Spinal cord (tissue), 10 donors: ENCODE data around the gene DIS3L2. TPM values are rescaled to one million over a fixed set of nuclear protein-coding genes. Genes with fewer than 3 reads are reported as not detected.
"Not testable (repeated sequence)": the region's sequence is repeated elsewhere in the genome, so short reads cannot be mapped to it uniquely, and the experiment has no call there.

Experiments used
- DNase-seq, 6 donors: peaks; one replicate each; pipeline versions ENCODE4 v3.0.0 to v3.0.0-alpha.2; 2013 to 2015; ENCODE audit warnings: low spot score in 6 of 6, low read depth in 4 of 6
- H3K27ac ChIP-seq: one replicate; pipeline ENCODE4 v1.5.1; 2013; ENCODE audit warnings: low read depth, low read length, control low read depth
- H3K27me3 ChIP-seq: one replicate; pipeline ENCODE4 v1.6.1; 2013; ENCODE audit warnings: low read length; ENCODE audit not compliant: control insufficient read depth, insufficient read depth
- H3K36me3 ChIP-seq: one replicate; pipeline ENCODE4 v1.6.1; 2013; ENCODE audit warnings: low read length; ENCODE audit not compliant: control insufficient read depth, insufficient read depth
- H3K4me1 ChIP-seq: one replicate; pipeline ENCODE4 v1.6.1; 2013; ENCODE audit warnings: low read length; ENCODE audit not compliant: control insufficient read depth, insufficient read depth
- H3K4me3 ChIP-seq: one replicate; pipeline ENCODE4 v1.5.1; 2013; ENCODE audit warnings: low read depth, low read length, control low read depth
- H3K9me3 ChIP-seq: one replicate; pipeline ENCODE4 v1.6.1; 2013; ENCODE audit warnings: low read length; ENCODE audit not compliant: control insufficient read depth, insufficient read depth
- WGBS: methylation state at CpG from one replicate; pipeline ENCODE4 v1.1.5; 2013; ENCODE audit warnings: missing lambda C conversion rate; ENCODE audit not compliant: insufficient coverage; 5-methylcytosine and 5-hydroxymethylcytosine counted together
- polyA plus RNA-seq, 2 donors: library from polyadenylated mRNA; unstranded; fragments of 120-200 nt; gene quantifications; one replicate each; pipeline ENCODE4 v1.2.1, GENCODE V29; 2013; ENCODE audit not compliant: insufficient read length in 2 of 2
- total RNA-seq, 2 donors: library from RNA; depleted of rRNA in 1 of 2; stranded (reverse); fragments of 120-200 nt in 1 of 2; fragments of >200 nt in 1 of 2; gene quantifications; one replicate each; pipeline versions ENCODE4 v1.2.3 to v1.2.4, GENCODE V29; 2013 to 2014
- donor health status: healthy.

Gene DIS3L2
- total and polyA plus RNA-seq, 4 donors, result 29.8 to 37.2 (median 33.2) TPM

- not testable (repeated sequence) for H3K36me3 ChIP-seq, DNase-seq, H3K4me3 ChIP-seq, H3K9me3 ChIP-seq, H3K4me1 ChIP-seq, H3K27ac ChIP-seq, H3K27me3 ChIP-seq
- 86% methylated on average over 10 of the region's 11 CpGs for WGBS
These were observed 14.4 kb upstream of the DIS3L2 start for GRCh38 chr2:231947112-231947511.

GRCh38 chr2:231947694-231948093 is 13.8 kb upstream of the DIS3L2 start:
- no peak for DNase-seq
- Histone ChIP-seq H3K4me1 (no peaks in the 10 kb centered on the region), H3K27ac (no peak overlapping the region), H3K36me3 (no peaks in the 10 kb centered on the region), H3K4me3 (no peak overlapping the region), H3K9me3 (peaks cover 1% of the 10 kb centered on the region), H3K27me3 (no peaks in the 10 kb centered on the region)
- 88% methylated on average over 5 of the region's 7 CpGs for WGBS

- no CpG with 5 or more reads among the region's 2 CpGs for WGBS
- no peaks in the 10 kb centered on the region for H3K27me3 ChIP-seq
These were observed 10.0 kb upstream of the DIS3L2 start for GRCh38 chr2:231951452-231952035.

GRCh38 chr2:231955758-231956472 is 5.6 kb upstream of the DIS3L2 start:
- Histone ChIP-seq H3K4me3 (no peak overlapping the region), H3K36me3 (no peaks in the 10 kb centered on the region), H3K27me3 (no peaks in the 10 kb centered on the region), H3K9me3 (peaks cover 1% of the 10 kb centered on the region), H3K27ac (no peak overlapping the region), H3K4me1 (peaks cover 7% of the 10 kb centered on the region)
- 98% methylated on average over 7 of the region's 8 CpGs for WGBS
- no peak for DNase-seq

More at GRCh38 chr2:231951452-231952035, 10.0 kb upstream of the DIS3L2 start:
- peaks cover 1% of the 10 kb centered on the region for H3K9me3 ChIP-seq
- H3K4me3 ChIP-seq, result no peak overlapping the region
- H3K27ac ChIP-seq, result no peak overlapping the region
- H3K4me1 ChIP-seq, result no peaks in the 10 kb centered on the region
- no peaks in the 10 kb centered on the region for H3K36me3 ChIP-seq
- DNase-seq, result no peak

- Histone ChIP-seq H3K27ac (no peak overlapping the region), H3K9me3 (no peaks in the 10 kb centered on the region), H3K36me3 (no peaks in the 10 kb centered on the region), H3K4me1 (peaks cover 14% of the 10 kb centered on the region), H3K4me3 (no peak overlapping the region), H3K27me3 (no peaks in the 10 kb centered on the region)
- WGBS, result 44% methylated on average over 1 of the region's 4 CpGs
- DNase-seq, result no peak
These were observed 3.4 kb upstream of the DIS3L2 start for GRCh38 chr2:231957913-231958763.

GRCh38 chr2:231960810-231961348 is 634 bp upstream of the DIS3L2 start:
- peak overlapping the region; percentile 84 for H3K4me3 ChIP-seq
- peaks cover 14% of the 10 kb centered on the region for H3K4me1 ChIP-seq
- no peaks in the 10 kb centered on the region for H3K27me3 ChIP-seq
- 51% methylated on average over 15 of the region's 18 CpGs for WGBS
- peak overlapping the region; percentile 50 for H3K27ac ChIP-seq
- H3K36me3 ChIP-seq, result no peaks in the 10 kb centered on the region
- DNase-seq, result no peak
- H3K9me3 ChIP-seq, result no peaks in the 10 kb centered on the region

GRCh38 chr2:231965102-231965501 is 3.6 kb downstream of the DIS3L2 start:
- Histone ChIP-seq H3K27me3 (no peaks in the 10 kb centered on the region), H3K9me3 (peaks cover 1% of the 10 kb centered on the region), H3K36me3 (no peaks in the 10 kb centered on the region), H3K27ac (no peak overlapping the region), H3K4me1 (peaks cover 14% of the 10 kb centered on the region), H3K4me3 (no peak overlapping the region)
- DNase-seq, result no peak
- no CpG with 5 or more reads among the region's 1 CpG for WGBS

- Histone ChIP-seq H3K9me3 (peaks cover 1% of the 10 kb centered on the region), H3K27ac (no peak overlapping the region), H3K4me3 (no peak overlapping the region), H3K27me3 (no peaks in the 10 kb centered on the region), H3K4me1 (peaks cover 3% of the 10 kb centered on the region), H3K36me3 (no peaks in the 10 kb centered on the region)
- no peak for DNase-seq
- 81% methylated on average over 4 of the region's 4 CpGs for WGBS
These were observed 5.4 kb downstream of the DIS3L2 start for GRCh38 chr2:231966886-231967285.

GRCh38 chr2:231968820-231969219 is 7.3 kb downstream of the DIS3L2 start:
- Histone ChIP-seq H3K27me3 (no peaks in the 10 kb centered on the region), H3K4me3 (no peak overlapping the region), H3K36me3 (no peaks in the 10 kb centered on the region), H3K9me3 (peaks cover 1% of the 10 kb centered on the region), H3K4me1 (no peaks in the 10 kb centered on the region), H3K27ac (no peak overlapping the region)
- DNase-seq, result no peak
- WGBS, result no CpG with 5 or more reads among the region's 6 CpGs
